ENCODE results near the gene SLC22A23. TPM values are rescaled to one million over a fixed set of nuclear protein-coding genes. Genes with fewer than 3 reads are reported as not detected.

Gene SLC22A23
- total RNA-seq, 2 experiments from 2014 or later: 13.4 to 13.6 TPM

GRCh38 chr6:3426091-3426926 lies 30.5 kb downstream of the SLC22A23 start:
- Mint-ChIP-seq H3K27me3 (no peaks in the 10 kb centered on the region), H3K4me3 (no peak overlapping the region), H3K9me3 (no peaks in the 10 kb centered on the region), H3K4me1 (ENCODE audit: low read depth) (peaks cover 7% of the 10 kb centered on the region), H3K36me3 (ENCODE audit: low read depth) (no peaks in the 10 kb centered on the region), H3K27ac (no peak overlapping the region)
- Histone ChIP-seq H3K9me3 (ENCODE audit: control insufficient read depth in 1 of 2, insufficient read depth in 1 of 2, low read length in 2 of 2) (no peaks in the 10 kb centered on the region), H3K36me3 (ENCODE audit: insufficient read depth, low read length) (no peaks in the 10 kb centered on the region), H3K4me1 (ENCODE audit: insufficient read depth, low read length) (no peaks in the 10 kb centered on the region), H3K27me3 (ENCODE audit: control insufficient read depth in 1 of 2, insufficient read depth in 2 of 2, low read length in 2 of 2) (no peaks in the 10 kb centered on the region), H3K27ac (ENCODE audit: low read depth in 1 of 2, low read length in 2 of 2) (no peak overlapping the region), H3K4me3 (ENCODE audit: low read length) (no peak overlapping the region)
- TF ChIP-seq, protein P1, sequence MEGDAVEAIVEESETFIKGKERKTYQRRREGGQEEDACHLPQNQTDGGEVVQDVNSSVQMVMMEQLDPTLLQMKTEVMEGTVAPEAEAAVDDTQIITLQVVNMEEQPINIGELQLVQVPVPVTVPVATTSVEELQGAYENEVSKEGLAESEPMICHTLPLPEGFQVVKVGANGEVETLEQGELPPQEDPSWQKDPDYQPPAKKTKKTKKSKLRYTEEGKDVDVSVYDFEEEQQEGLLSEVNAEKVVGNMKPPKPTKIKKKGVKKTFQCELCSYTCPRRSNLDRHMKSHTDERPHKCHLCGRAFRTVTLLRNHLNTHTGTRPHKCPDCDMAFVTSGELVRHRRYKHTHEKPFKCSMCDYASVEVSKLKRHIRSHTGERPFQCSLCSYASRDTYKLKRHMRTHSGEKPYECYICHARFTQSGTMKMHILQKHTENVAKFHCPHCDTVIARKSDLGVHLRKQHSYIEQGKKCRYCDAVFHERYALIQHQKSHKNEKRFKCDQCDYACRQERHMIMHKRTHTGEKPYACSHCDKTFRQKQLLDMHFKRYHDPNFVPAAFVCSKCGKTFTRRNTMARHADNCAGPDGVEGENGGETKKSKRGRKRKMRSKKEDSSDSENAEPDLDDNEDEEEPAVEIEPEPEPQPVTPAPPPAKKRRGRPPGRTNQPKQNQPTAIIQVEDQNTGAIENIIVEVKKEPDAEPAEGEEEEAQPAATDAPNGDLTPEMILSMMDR (IDR thresholded peaks at IDR 0.05): no peak
- ChIA-PET CTCF (interaction anchor here (1.2 kb wide), 1 partner anchor 16 kb away, joined by 3 read pairs; no protein-coding TSS in a partner anchor), POLR2A (interaction anchor here (0.5 kb wide), 1 partner anchor 132 kb away, joined by 4 read pairs; no protein-coding TSS in a partner anchor)
- ATAC-seq (ENCODE audit: poor library complexity) (no peak), DNase-seq (no peak)
- intact Hi-C loops (cut with DNase I, micrococcal nuclease): no loop called here

GRCh38 chr6:3425574-3425973 lies 31.3 kb downstream of the SLC22A23 start:
- H3K36me3 Mint-ChIP-seq (ENCODE audit: low read depth): no peaks in the 10 kb centered on the region
- H3K9me3 ChIP-seq (ENCODE audit: control insufficient read depth in 1 of 2, insufficient read depth in 1 of 2, low read length in 2 of 2): no peaks in the 10 kb centered on the region
- no peaks in the 10 kb centered on the region for H3K27me3 Mint-ChIP-seq
- H3K27me3 ChIP-seq (ENCODE audit: control insufficient read depth in 1 of 2, insufficient read depth in 2 of 2, low read length in 2 of 2): no peaks in the 10 kb centered on the region
- intact Hi-C loops (cut with DNase I, micrococcal nuclease): no loop called here
- no peaks in the 10 kb centered on the region for H3K9me3 Mint-ChIP-seq
- ATAC-seq (ENCODE audit: poor library complexity) (no peak), DNase-seq (no peak)
- TF ChIP-seq, protein P1 (IDR thresholded peaks at IDR 0.05): no peak
- H3K4me3 Mint-ChIP-seq: no peak overlapping the region
- ChIA-PET POLR2A (no interaction called here), CTCF (interaction anchor here (1.2 kb wide), 1 partner anchor 15 kb away, joined by 3 read pairs; no protein-coding TSS in a partner anchor)
- no peaks in the 10 kb centered on the region for H3K4me1 ChIP-seq (ENCODE audit: insufficient read depth, low read length)
- no peak overlapping the region for H3K27ac Mint-ChIP-seq
- H3K27ac ChIP-seq (ENCODE audit: low read depth in 1 of 2, low read length in 2 of 2): no peak overlapping the region
- no peaks in the 10 kb centered on the region for H3K36me3 ChIP-seq (ENCODE audit: insufficient read depth, low read length)
- H3K4me1 Mint-ChIP-seq (ENCODE audit: low read depth): peaks cover 7% of the 10 kb centered on the region
- H3K4me3 ChIP-seq (ENCODE audit: low read length): no peak overlapping the region

DNA sequence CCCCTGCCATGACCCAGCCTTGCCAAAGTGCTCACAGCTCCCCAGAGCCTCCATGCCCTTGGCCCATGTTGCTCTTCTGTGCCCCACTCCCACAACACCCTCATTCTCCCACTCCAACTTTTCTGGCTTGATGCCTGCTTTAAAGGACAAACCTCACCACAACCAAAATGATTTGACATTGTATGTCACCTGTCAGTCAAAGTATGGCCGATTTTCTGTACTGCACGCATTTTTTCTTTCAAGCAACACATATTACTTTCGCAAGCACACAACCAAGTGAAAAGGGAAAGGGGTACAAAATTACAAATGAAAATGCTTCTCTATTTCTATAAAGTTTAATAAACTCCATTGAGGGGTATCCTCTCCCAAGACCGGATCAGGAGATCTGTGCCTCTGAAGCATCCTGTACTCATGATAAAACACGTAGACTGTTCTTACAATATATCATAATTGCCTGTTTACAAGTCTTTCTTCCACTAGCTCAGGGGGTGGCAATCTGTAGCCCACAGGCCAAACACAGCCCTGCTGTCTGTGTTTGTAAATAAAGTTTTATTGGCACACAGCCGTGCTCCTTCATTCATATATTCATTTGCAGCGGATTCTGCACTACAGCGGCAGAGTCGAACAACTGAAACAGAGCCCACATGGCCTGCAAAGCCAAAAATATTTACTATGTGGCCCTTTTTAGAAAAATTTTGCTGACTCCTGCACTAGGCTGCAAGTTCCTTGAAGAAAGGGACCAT lies 32.5 kb downstream of the SLC22A23 start:
- Histone ChIP-seq H3K4me3 (ENCODE audit: low read length) (no peak overlapping the region), H3K27ac (ENCODE audit: low read depth in 1 of 2, low read length in 2 of 2) (no peak overlapping the region), H3K4me1 (ENCODE audit: insufficient read depth, low read length) (no peaks in the 10 kb centered on the region), H3K27me3 (ENCODE audit: control insufficient read depth in 1 of 2, insufficient read depth in 2 of 2, low read length in 2 of 2) (no peaks in the 10 kb centered on the region), H3K36me3 (ENCODE audit: insufficient read depth, low read length) (no peaks in the 10 kb centered on the region), H3K9me3 (ENCODE audit: control insufficient read depth in 1 of 2, insufficient read depth in 1 of 2, low read length in 2 of 2) (no peaks in the 10 kb centered on the region)
- Mint-ChIP-seq H3K27ac (no peak overlapping the region), H3K9me3 (no peaks in the 10 kb centered on the region), H3K27me3 (no peaks in the 10 kb centered on the region), H3K4me3 (no peak overlapping the region), H3K36me3 (ENCODE audit: low read depth) (no peaks in the 10 kb centered on the region), H3K4me1 (ENCODE audit: low read depth) (peaks cover 7% of the 10 kb centered on the region)
- no peak for ATAC-seq (ENCODE audit: poor library complexity)
- TF ChIP-seq, protein P1 (IDR thresholded peaks at IDR 0.05): no peak
- ChIA-PET CTCF (no interaction called here), POLR2A (no interaction called here)
- intact Hi-C loops (cut with DNase I, micrococcal nuclease): no loop called here
- no peak for DNase-seq
